OCI-LY3 (cell line): ENCODE data around the gene TIMM17A.

Source experiments
- H2AFZ ChIP-seq: fragments of 200-600, 300-600 bp; shearing (Covaris generic); 2 replicates; pipeline ENCODE4 v1.6.0; 2014; ENCODE audit warnings: antibody characterized with exemption, low read depth, low read length
- H3K27ac ChIP-seq: fragments of 200-600, 300-600 bp; sonication (generic); 2 replicates; pipeline ENCODE4 v1.5.1; 2014; ENCODE audit warnings: mild to moderate bottlenecking, low read length, moderate library complexity, mixed read lengths
- H3K27me3 ChIP-seq: fragments of 200-600, 300-600 bp; sonication (generic); 2 replicates; pipeline ENCODE4 v1.6.1; 2014; ENCODE audit warnings: low read depth, low read length, mixed read lengths
- H3K36me3 ChIP-seq: fragments of 200-600, 300-600 bp; sonication (generic); replicated peaks from 2 replicates; pipeline ENCODE3; 2014; ENCODE audit warnings: low read depth, low read length, mixed read lengths
- H3K4me1 ChIP-seq: fragments of 300-600, 200-600 bp; sonication (generic); 2 replicates; pipeline ENCODE4 v1.6.1; 2014; ENCODE audit warnings: low read length, mixed read lengths
- H3K4me2 ChIP-seq: fragments of 200-600, 300-600 bp; sonication (generic); 2 replicates; pipeline ENCODE4 v1.6.1; 2014; ENCODE audit warnings: low read length, mixed read lengths
- H3K4me3 ChIP-seq: fragments of 300-600, 200-600 bp; sonication (generic); 2 replicates; pipeline ENCODE4 v1.5.1; 2014; ENCODE audit warnings: antibody characterized with exemption, mild to moderate bottlenecking, low read length, moderate library complexity
- H3K79me2 ChIP-seq: fragments of 300-600, 200-600 bp; shearing (Covaris generic); 2 replicates; pipeline ENCODE4 v1.6.1; 2014; ENCODE audit warnings: mild to moderate bottlenecking, low read length, mixed read lengths
- H3K9ac ChIP-seq: fragments of 300-600, 200-600 bp; shearing (Covaris generic); 2 replicates; pipeline ENCODE4 v1.6.0; 2014; ENCODE audit warnings: mild to moderate bottlenecking, low read length, moderate library complexity
- H3K9me3 ChIP-seq: fragments of 200-600, 300-600 bp; shearing (Covaris generic); 2 replicates; pipeline ENCODE4 v1.6.1; 2014; ENCODE audit warnings: low read length, mixed read lengths; ENCODE audit not compliant: insufficient read depth
- H4K20me1 ChIP-seq: fragments of 200-600, 300-600 bp; sonication (generic); 2 replicates; pipeline ENCODE4 v1.6.1; 2016; ENCODE audit warnings: low read length, mixed read lengths; ENCODE audit not compliant: insufficient read depth
- EZH2phosphoT487 ChIP-seq: fragments of 200-600 bp; shearing (Covaris generic); IDR thresholded peaks from 2 replicates; pipeline ENCODE4 v1.6.1; 2018; ENCODE audit warnings: antibody characterized with exemption, mixed run types, low read depth
- TF ChIP-seq, protein P1 (sequence below): fragments of 200-600, 300-600 bp; sonication (generic); IDR thresholded peaks from 2 replicates; pipeline ENCODE4 v1.5.1; 2014; ENCODE audit warnings: antibody characterized with exemption, low read length, low read depth

The TIMM17A gene

DNA sequence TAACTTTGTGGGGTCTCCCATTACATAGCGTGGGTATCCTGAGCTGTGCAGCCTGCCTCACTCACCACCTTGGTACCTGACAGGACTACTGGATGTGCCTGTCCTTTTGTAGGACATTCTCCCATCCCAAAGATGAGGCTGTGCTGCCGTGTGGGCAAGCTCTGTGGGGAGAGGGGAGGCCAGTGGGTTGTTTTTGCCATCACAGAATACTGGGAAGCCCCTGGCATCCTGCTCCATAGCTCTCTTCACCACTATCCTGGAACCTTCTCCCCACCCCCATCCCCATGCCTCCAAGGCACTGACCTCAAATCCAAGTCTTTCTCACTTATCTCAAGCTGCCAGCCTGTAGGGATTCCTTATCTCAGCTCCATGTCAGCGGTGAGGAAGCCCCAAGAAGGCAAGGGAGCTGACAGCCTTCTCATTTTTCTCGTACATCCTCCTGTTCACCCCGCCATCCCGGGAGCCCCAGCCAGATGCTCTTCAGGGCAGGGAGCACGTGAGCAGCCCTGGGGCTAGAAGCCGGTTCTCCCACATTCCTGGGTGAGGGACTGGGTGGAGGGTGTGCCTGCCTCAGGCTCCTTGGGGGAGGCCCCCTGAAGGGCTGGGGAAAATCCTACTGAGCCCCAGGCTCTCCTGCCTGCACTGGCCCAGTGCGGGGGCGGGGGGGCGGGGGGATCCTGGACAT is 52.6 kb downstream of the TIMM17A start:
- no peaks in the 10 kb centered on the region for H3K9me3 ChIP-seq
- no peak overlapping the region for H3K27ac ChIP-seq
- H3K27me3 ChIP-seq, result no peaks in the 10 kb centered on the region
- no peak overlapping the region for H3K4me3 ChIP-seq
- no peak overlapping the region for H3K9ac ChIP-seq
- no peaks in the 10 kb centered on the region for H4K20me1 ChIP-seq
- TF ChIP-seq, protein P1, sequence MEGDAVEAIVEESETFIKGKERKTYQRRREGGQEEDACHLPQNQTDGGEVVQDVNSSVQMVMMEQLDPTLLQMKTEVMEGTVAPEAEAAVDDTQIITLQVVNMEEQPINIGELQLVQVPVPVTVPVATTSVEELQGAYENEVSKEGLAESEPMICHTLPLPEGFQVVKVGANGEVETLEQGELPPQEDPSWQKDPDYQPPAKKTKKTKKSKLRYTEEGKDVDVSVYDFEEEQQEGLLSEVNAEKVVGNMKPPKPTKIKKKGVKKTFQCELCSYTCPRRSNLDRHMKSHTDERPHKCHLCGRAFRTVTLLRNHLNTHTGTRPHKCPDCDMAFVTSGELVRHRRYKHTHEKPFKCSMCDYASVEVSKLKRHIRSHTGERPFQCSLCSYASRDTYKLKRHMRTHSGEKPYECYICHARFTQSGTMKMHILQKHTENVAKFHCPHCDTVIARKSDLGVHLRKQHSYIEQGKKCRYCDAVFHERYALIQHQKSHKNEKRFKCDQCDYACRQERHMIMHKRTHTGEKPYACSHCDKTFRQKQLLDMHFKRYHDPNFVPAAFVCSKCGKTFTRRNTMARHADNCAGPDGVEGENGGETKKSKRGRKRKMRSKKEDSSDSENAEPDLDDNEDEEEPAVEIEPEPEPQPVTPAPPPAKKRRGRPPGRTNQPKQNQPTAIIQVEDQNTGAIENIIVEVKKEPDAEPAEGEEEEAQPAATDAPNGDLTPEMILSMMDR, result no peak
- TF ChIP-seq EZH2phosphoT487, result no peak
- no peak overlapping the region for H2AFZ ChIP-seq
- peaks cover 17% of the 10 kb centered on the region for H3K79me2 ChIP-seq
- peaks cover 26% of the 10 kb centered on the region for H3K4me1 ChIP-seq
- no peak overlapping the region for H3K4me2 ChIP-seq
- H3K36me3 ChIP-seq, result peaks cover 28% of the 10 kb centered on the region

DNA sequence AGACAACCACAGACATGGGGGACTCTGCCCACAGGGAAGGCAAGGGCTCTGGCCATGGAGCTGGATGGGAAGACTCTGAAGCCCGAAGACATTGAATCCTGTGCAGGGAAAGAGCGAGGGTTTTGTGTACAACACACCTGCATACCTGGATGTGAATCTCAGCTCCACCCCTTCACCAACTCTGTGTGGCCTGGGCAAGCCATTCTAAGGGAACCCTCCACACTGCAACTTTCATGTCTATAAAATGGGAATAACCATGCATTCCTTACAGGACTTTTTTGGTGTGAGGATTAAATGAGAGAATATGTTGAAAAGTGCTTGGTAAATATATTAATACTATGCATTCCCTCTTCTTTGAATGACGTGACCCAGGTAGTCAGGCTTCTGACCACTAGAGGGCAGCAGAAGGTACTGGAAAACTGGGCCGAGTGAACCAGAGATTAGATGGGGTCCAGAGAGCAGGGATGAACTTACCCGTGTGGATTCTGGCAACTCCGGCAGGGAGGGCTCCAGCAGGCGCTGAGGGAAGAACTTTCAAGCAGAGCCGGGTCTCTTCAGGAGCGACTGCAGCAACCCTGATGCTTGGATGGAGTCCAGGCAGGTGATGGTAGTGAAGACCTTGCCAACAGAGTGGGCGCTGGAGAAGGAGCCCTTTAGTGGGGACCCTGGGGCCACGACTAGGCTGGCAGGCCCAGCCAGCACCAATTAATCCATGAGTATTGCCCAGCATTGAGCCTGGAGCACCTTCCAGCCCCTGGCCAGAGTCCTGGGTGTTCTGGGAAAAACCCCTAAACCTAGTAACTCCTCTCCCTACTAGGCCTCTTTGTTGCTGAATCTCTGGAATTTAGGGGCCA is 54.2 kb downstream of the TIMM17A start:
- H3K27me3 ChIP-seq, result no peaks in the 10 kb centered on the region
- H3K36me3 ChIP-seq, result peaks cover 30% of the 10 kb centered on the region
- peaks cover 17% of the 10 kb centered on the region for H3K79me2 ChIP-seq
- peaks cover 26% of the 10 kb centered on the region for H3K4me1 ChIP-seq
- H3K27ac ChIP-seq, result peak overlapping the region; percentile 82
- no peaks in the 10 kb centered on the region for H3K9me3 ChIP-seq
- peak overlapping the region; percentile 96 for H3K4me3 ChIP-seq
- no peaks in the 10 kb centered on the region for H4K20me1 ChIP-seq
- TF ChIP-seq, protein P1, result peak; percentile 99
- no peak for TF ChIP-seq EZH2phosphoT487
- no peak overlapping the region for H2AFZ ChIP-seq
- H3K4me2 ChIP-seq, result peak overlapping the region; percentile 89
- H3K9ac ChIP-seq, result peak overlapping the region; percentile 97

DNA sequence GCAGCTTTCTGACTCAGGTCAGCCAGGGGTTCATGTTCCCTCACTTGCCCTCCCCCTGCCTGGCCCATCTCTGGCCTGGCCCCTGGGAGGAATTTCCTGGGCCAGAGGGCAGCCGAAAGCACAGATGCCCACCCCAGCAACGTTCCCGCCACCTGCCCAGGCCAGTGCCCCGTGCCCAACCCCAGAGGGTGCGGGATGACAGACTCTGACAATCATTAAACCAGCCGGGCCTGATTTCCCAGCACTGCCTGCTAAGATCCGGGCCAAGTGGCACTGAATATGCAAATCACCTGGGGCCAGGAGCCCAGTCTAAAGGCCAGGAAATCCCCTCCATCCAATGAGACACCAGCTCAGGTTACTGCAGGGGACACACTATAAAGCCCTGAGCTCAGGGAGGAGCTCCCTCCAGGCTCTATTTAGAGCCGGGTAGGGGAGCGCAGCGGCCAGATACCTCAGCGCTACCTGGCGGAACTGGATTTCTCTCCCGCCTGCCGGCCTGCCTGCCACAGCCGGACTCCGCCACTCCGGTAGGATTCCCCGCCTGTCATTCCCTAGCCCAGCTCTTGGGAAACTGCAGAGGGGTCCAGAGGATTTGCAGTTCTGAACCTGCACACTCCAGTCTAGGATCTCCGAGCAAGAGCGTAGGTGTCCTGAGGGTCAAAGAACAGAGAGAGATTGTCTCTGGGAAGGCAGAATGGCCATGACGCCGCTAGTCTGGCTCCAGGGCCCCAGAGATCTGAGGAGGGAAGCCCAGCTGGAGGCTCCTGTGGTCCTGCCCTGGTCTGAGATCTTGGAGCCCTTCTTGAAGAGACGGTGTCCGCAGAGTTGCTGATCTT is 55.1 kb downstream of the TIMM17A start, which contains the start of gene ELF3:
ELF3 (plus strand) TSS at position 408 of the 836 bp plus-strand sequence. CDS start 550 bp downstream, outside the sequence.
- peaks cover 17% of the 10 kb centered on the region for H3K79me2 ChIP-seq
- H3K27me3 ChIP-seq, result no peaks in the 10 kb centered on the region
- H3K9ac ChIP-seq, result peak within 1 kb of the TSS; percentile 97
- no peaks in the 10 kb centered on the region for H3K9me3 ChIP-seq
- TF ChIP-seq, protein P1, result peak; percentile 12; the same call in 1 of the 2 replicates
- no peak for TF ChIP-seq EZH2phosphoT487
- H4K20me1 ChIP-seq, result no peaks in the 10 kb centered on the region
- peak within 1 kb of the TSS; percentile 89 for H3K4me2 ChIP-seq
- H3K4me3 ChIP-seq, result peak within 1 kb of the TSS; percentile 96
- H2AFZ ChIP-seq, result no peak within 1 kb of the TSS; the same call in 1 of the 2 replicates
- peaks cover 26% of the 10 kb centered on the region for H3K4me1 ChIP-seq
- peaks cover 24% of the 10 kb centered on the region for H3K36me3 ChIP-seq
- H3K27ac ChIP-seq, result peak within 1 kb of the TSS; percentile 82
